ENCODE results near the gene CLDN22. TPM values are rescaled to one million over a fixed set of nuclear protein-coding genes. Genes with fewer than 3 reads are reported as not detected.
"Not testable (repeated sequence)": the region's sequence is repeated elsewhere in the genome, so short reads cannot be mapped to it uniquely, and the experiment has no call there.

Gene CLDN22
- total and polyA plus RNA-seq, 5 donors from 2014 or later, result not detected

- H3K4me3 Mint-ChIP-seq; H3K27me3 Mint-ChIP-seq; ATAC-seq (ENCODE audit: low read depth in 2 of 2); H3K36me3 Mint-ChIP-seq; H3K9me3 ChIP-seq (ENCODE audit: control insufficient read depth in 2 of 2, low read length in 2 of 2); H3K4me3 ChIP-seq (ENCODE audit: low read depth, low read length); H3K27ac ChIP-seq (ENCODE audit: insufficient read depth, low read length, poor library complexity, severe bottlenecking); H3K9me3 Mint-ChIP-seq; DNase-seq; H3K4me1 ChIP-seq (ENCODE audit: control insufficient read depth, insufficient read depth, low read length, poor library complexity, severe bottlenecking); H3K4me1 Mint-ChIP-seq; H3K27me3 ChIP-seq (ENCODE audit: control insufficient read depth, insufficient read depth, low read length); H3K27ac Mint-ChIP-seq; H3K36me3 ChIP-seq (ENCODE audit: control insufficient read depth, insufficient read depth, low read length): not testable (repeated sequence)
Measured at GRCh38 chr4:183326387-183326786, 6.3 kb upstream of the CLDN22 start.

DNA sequence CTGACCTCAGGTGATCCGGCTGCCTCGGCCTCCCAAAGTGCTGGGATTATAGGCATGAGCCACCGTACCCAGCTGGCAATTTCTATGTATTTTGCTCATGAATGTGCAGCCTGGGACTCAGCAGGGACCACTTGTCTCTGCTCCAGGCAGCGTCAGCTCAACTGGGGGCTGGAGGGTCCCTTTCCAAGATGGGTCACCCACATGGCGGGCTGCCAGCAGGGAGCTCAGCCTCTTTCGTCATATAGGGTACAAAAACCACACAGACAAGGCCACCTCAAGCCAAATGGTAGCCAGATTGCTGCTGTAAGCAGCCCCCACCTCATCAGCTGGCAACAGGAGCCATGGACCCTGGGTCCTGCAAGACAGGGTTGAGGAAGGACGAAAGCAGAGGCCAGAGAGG, 4.5 kb upstream of the CLDN22 start:
- H3K27ac ChIP-seq (ENCODE audit: insufficient read depth, low read length, poor library complexity, severe bottlenecking), result no peak overlapping the region
- H3K4me1 ChIP-seq (ENCODE audit: control insufficient read depth, insufficient read depth, low read length, poor library complexity, severe bottlenecking), result no peaks in the 10 kb centered on the region
- Mint-ChIP-seq H3K27ac (no peak overlapping the region), H3K27me3 (peaks cover 8% of the 10 kb centered on the region), H3K4me3 (no peak overlapping the region), H3K9me3 (no peaks in the 10 kb centered on the region), H3K36me3 (peaks cover 5% of the 10 kb centered on the region), H3K4me1 (no peaks in the 10 kb centered on the region)
- H3K4me3 ChIP-seq (ENCODE audit: low read depth, low read length), result no peak overlapping the region
- H3K27me3 ChIP-seq (ENCODE audit: control insufficient read depth, insufficient read depth, low read length), result no peaks in the 10 kb centered on the region
- no peaks in the 10 kb centered on the region for H3K9me3 ChIP-seq (ENCODE audit: control insufficient read depth in 2 of 2, low read length in 2 of 2)
- no peaks in the 10 kb centered on the region for H3K36me3 ChIP-seq (ENCODE audit: control insufficient read depth, insufficient read depth, low read length)
- ATAC-seq (ENCODE audit: low read depth in 2 of 2) (no peak), DNase-seq (no peak)

DNA sequence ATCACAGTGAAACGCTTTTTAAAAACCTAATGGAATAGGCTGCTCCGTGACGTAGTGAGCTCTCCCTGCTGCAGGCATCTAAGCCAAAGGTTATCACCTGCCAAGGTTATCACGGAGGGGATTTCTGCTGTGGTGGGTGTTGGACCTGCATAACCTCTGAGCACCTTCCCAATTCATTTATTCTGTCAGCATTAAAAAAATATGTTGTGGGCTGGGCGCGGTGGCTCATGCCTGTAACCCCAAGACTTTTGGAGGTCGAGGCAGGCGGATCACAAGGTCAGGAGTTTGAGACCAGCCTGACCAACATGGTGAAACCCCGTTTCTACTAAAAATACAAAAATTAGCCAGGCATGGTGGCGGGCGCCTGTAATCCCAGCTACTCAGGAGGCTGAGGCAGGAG, 4.0 kb upstream of the CLDN22 start:
- H3K4me1 Mint-ChIP-seq; H3K4me1 ChIP-seq (ENCODE audit: control insufficient read depth, insufficient read depth, low read length, poor library complexity, severe bottlenecking); H3K9me3 Mint-ChIP-seq; H3K9me3 ChIP-seq (ENCODE audit: control insufficient read depth in 2 of 2, low read length in 2 of 2); H3K27ac ChIP-seq (ENCODE audit: insufficient read depth, low read length, poor library complexity, severe bottlenecking); H3K27me3 Mint-ChIP-seq; DNase-seq; H3K27me3 ChIP-seq (ENCODE audit: control insufficient read depth, insufficient read depth, low read length); H3K36me3 ChIP-seq (ENCODE audit: control insufficient read depth, insufficient read depth, low read length); H3K4me3 Mint-ChIP-seq; H3K27ac Mint-ChIP-seq; ATAC-seq (ENCODE audit: low read depth in 2 of 2); H3K4me3 ChIP-seq (ENCODE audit: low read depth, low read length); H3K36me3 Mint-ChIP-seq: not testable (repeated sequence)

GRCh38 chr4:183323295-183323694, 3.2 kb upstream of the CLDN22 start:
- no peaks in the 10 kb centered on the region for H3K9me3 ChIP-seq (ENCODE audit: control insufficient read depth in 2 of 2, low read length in 2 of 2)
- no peaks in the 10 kb centered on the region for H3K4me1 ChIP-seq (ENCODE audit: control insufficient read depth, insufficient read depth, low read length, poor library complexity, severe bottlenecking)
- ATAC-seq (ENCODE audit: low read depth in 2 of 2) (no peak), DNase-seq (no peak)
- H3K27me3 ChIP-seq (ENCODE audit: control insufficient read depth, insufficient read depth, low read length), result no peaks in the 10 kb centered on the region
- Mint-ChIP-seq H3K4me1 (no peaks in the 10 kb centered on the region), H3K9me3 (no peaks in the 10 kb centered on the region), H3K27me3 (peaks cover 8% of the 10 kb centered on the region), H3K4me3 (no peak overlapping the region), H3K27ac (no peak overlapping the region), H3K36me3 (peaks cover 5% of the 10 kb centered on the region)
- H3K27ac ChIP-seq (ENCODE audit: insufficient read depth, low read length, poor library complexity, severe bottlenecking), result no peak overlapping the region
- H3K36me3 ChIP-seq (ENCODE audit: control insufficient read depth, insufficient read depth, low read length), result no peaks in the 10 kb centered on the region
- no peak overlapping the region for H3K4me3 ChIP-seq (ENCODE audit: low read depth, low read length)

GRCh38 chr4:183322326-183322725, 2.2 kb upstream of the CLDN22 start, which contains the start of gene CLDN24:
Gene CLDN24 (minus strand): TSS chr4:183322426. CDS start chr4:183322426, 0 bp downstream.
- Histone ChIP-seq H3K27me3 (ENCODE audit: control insufficient read depth, insufficient read depth, low read length) (no peaks in the 10 kb centered on the region), H3K9me3 (ENCODE audit: control insufficient read depth in 2 of 2, low read length in 2 of 2) (no peaks in the 10 kb centered on the region), H3K4me3 (ENCODE audit: low read depth, low read length) (no peak within 1 kb of the TSS), H3K36me3 (ENCODE audit: control insufficient read depth, insufficient read depth, low read length) (no peaks in the 10 kb centered on the region), H3K4me1 (ENCODE audit: control insufficient read depth, insufficient read depth, low read length, poor library complexity, severe bottlenecking) (no peaks in the 10 kb centered on the region), H3K27ac (ENCODE audit: insufficient read depth, low read length, poor library complexity, severe bottlenecking) (no peak within 1 kb of the TSS)
- H3K36me3 Mint-ChIP-seq, result peaks cover 5% of the 10 kb centered on the region
- no peaks in the 10 kb centered on the region for H3K9me3 Mint-ChIP-seq
- DNase-seq, result no peak
- H3K4me1 Mint-ChIP-seq, result no peaks in the 10 kb centered on the region
- H3K27me3 Mint-ChIP-seq, result peaks cover 8% of the 10 kb centered on the region
- no peak within 1 kb of the TSS for H3K27ac Mint-ChIP-seq
- no peak for ATAC-seq (ENCODE audit: low read depth in 2 of 2)
- H3K4me3 Mint-ChIP-seq, result no peak within 1 kb of the TSS

- Mint-ChIP-seq H3K9me3 (no peaks in the 10 kb centered on the region), H3K27ac (no peak overlapping the region), H3K27me3 (peaks cover 8% of the 10 kb centered on the region), H3K4me3 (no peak overlapping the region), H3K4me1 (no peaks in the 10 kb centered on the region), H3K36me3 (peaks cover 2% of the 10 kb centered on the region)
- no peaks in the 10 kb centered on the region for H3K4me1 ChIP-seq (ENCODE audit: control insufficient read depth, insufficient read depth, low read length, poor library complexity, severe bottlenecking)
- no peak for DNase-seq
- H3K36me3 ChIP-seq (ENCODE audit: control insufficient read depth, insufficient read depth, low read length), result no peaks in the 10 kb centered on the region
- no peaks in the 10 kb centered on the region for H3K27me3 ChIP-seq (ENCODE audit: control insufficient read depth, insufficient read depth, low read length)
- no peak for ATAC-seq (ENCODE audit: low read depth in 2 of 2)
- no peak overlapping the region for H3K4me3 ChIP-seq (ENCODE audit: low read depth, low read length)
- no peaks in the 10 kb centered on the region for H3K9me3 ChIP-seq (ENCODE audit: control insufficient read depth in 2 of 2, low read length in 2 of 2)
- no peak overlapping the region for H3K27ac ChIP-seq (ENCODE audit: insufficient read depth, low read length, poor library complexity, severe bottlenecking)
Measured at GRCh38 chr4:183321516-183321915, 1.4 kb upstream of the CLDN22 start.

- DNase-seq (no peak), ATAC-seq (ENCODE audit: low read depth in 2 of 2) (no peak)
- Histone ChIP-seq H3K9me3 (ENCODE audit: control insufficient read depth in 2 of 2, low read length in 2 of 2) (no peaks in the 10 kb centered on the region), H3K36me3 (ENCODE audit: control insufficient read depth, insufficient read depth, low read length) (no peaks in the 10 kb centered on the region), H3K4me1 (ENCODE audit: control insufficient read depth, insufficient read depth, low read length, poor library complexity, severe bottlenecking) (no peaks in the 10 kb centered on the region), H3K27ac (ENCODE audit: insufficient read depth, low read length, poor library complexity, severe bottlenecking) (no peak overlapping the region), H3K27me3 (ENCODE audit: control insufficient read depth, insufficient read depth, low read length) (no peaks in the 10 kb centered on the region), H3K4me3 (ENCODE audit: low read depth, low read length) (no peak overlapping the region)
- H3K27me3 Mint-ChIP-seq, result peaks cover 8% of the 10 kb centered on the region
- H3K36me3 Mint-ChIP-seq, result no peaks in the 10 kb centered on the region
- H3K4me3 Mint-ChIP-seq, result no peak overlapping the region
- no peaks in the 10 kb centered on the region for H3K9me3 Mint-ChIP-seq
- no peaks in the 10 kb centered on the region for H3K4me1 Mint-ChIP-seq
- no peak overlapping the region for H3K27ac Mint-ChIP-seq
Measured at GRCh38 chr4:183321079-183321478, 1.0 kb upstream of the CLDN22 start.

DNA sequence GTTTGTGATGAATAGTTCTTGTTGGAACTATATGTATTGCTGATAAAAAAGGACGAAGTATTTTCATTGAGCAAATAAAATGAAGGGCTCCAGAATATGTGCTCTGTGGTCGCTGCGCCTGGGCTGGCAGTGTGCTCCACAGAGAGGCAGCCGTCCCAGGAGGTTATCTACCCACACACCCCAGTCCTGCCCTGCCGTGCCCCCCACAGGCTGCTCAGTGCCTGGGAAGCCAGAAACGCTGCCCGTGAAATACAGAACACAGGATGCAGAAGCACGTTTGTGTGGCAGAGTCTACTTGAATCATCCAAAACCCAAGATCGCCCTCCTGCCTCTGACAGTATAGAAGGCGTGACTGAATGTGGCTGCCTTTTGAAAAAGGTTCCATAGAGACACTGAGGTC, 1.4 kb downstream of the CLDN22 start:
- Mint-ChIP-seq H3K9me3 (peaks cover 0 to 1% (median 0%) of the 10 kb centered on the region in 7 donors), H3K27me3 (peaks cover 8% of the 10 kb centered on the region), H3K27ac (no peak overlapping the region), H3K4me1 (no peaks in the 10 kb centered on the region), H3K4me3 (no peak overlapping the region), H3K36me3 (no peaks in the 10 kb centered on the region)
- no peak for DNase-seq
- Histone ChIP-seq H3K36me3 (ENCODE audit: control insufficient read depth, insufficient read depth, low read length) (no peaks in the 10 kb centered on the region), H3K4me1 (ENCODE audit: control insufficient read depth, insufficient read depth, low read length, poor library complexity, severe bottlenecking) (no peaks in the 10 kb centered on the region), H3K27me3 (ENCODE audit: control insufficient read depth, insufficient read depth, low read length) (no peaks in the 10 kb centered on the region), H3K27ac (ENCODE audit: insufficient read depth, low read length, poor library complexity, severe bottlenecking) (no peak overlapping the region), H3K4me3 (ENCODE audit: low read depth, low read length) (no peak overlapping the region), H3K9me3 (ENCODE audit: control insufficient read depth in 2 of 2, low read length in 2 of 2) (no peaks in the 10 kb centered on the region)
- ATAC-seq (ENCODE audit: low read depth in 2 of 2), result no peak
